Adrenal gland (tissue), 5 donors: Measurements from ENCODE around the gene WDR3.

Experiments used
- POLR2A ChIP-seq, 2 donors: fragments of 450-650 bp; IDR thresholded peaks; one replicate each; pipeline ENCODE4 v1.6.1; 2017; ENCODE audit warnings: antibody characterized with exemption in 2 of 2, mild to moderate bottlenecking in 2 of 2, moderate library complexity in 1 of 2
- TF ChIP-seq, protein P1 (sequence below), 6 experiments: fragments of 450-650 bp in 4 of 6; fragments of 200-600 bp in 2 of 6; sonication (generic) in 1 of 6; IDR thresholded peaks; 1 replicate in 5 of 6; 2 replicates in 1 of 6; pipeline versions ENCODE4 v1.5.1 to v1.8.0; 2016 to 2021; ENCODE audit warnings: antibody characterized with exemption in 6 of 6, mild to moderate bottlenecking in 2 of 6, moderate library complexity in 1 of 6
- donor health status: DM: no; HTN: no; CAD: no.

GRCh38 chr1:117970252-117970651 lies 40.7 kb downstream of the WDR3 start:
- TF ChIP-seq, protein P1, sequence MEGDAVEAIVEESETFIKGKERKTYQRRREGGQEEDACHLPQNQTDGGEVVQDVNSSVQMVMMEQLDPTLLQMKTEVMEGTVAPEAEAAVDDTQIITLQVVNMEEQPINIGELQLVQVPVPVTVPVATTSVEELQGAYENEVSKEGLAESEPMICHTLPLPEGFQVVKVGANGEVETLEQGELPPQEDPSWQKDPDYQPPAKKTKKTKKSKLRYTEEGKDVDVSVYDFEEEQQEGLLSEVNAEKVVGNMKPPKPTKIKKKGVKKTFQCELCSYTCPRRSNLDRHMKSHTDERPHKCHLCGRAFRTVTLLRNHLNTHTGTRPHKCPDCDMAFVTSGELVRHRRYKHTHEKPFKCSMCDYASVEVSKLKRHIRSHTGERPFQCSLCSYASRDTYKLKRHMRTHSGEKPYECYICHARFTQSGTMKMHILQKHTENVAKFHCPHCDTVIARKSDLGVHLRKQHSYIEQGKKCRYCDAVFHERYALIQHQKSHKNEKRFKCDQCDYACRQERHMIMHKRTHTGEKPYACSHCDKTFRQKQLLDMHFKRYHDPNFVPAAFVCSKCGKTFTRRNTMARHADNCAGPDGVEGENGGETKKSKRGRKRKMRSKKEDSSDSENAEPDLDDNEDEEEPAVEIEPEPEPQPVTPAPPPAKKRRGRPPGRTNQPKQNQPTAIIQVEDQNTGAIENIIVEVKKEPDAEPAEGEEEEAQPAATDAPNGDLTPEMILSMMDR (IDR thresholded peaks at IDR 0.05): no peak
- TF ChIP-seq POLR2A (IDR thresholded peaks at IDR 0.05): no peak
